Measurements from ENCODE around the gene PARP3. TPM values are rescaled to one million over a fixed set of nuclear protein-coding genes. Genes with fewer than 3 reads are reported as not detected.

PARP3 gene
- total RNA-seq, 1 donor from 2014 or later = 4.8 TPM

DNA sequence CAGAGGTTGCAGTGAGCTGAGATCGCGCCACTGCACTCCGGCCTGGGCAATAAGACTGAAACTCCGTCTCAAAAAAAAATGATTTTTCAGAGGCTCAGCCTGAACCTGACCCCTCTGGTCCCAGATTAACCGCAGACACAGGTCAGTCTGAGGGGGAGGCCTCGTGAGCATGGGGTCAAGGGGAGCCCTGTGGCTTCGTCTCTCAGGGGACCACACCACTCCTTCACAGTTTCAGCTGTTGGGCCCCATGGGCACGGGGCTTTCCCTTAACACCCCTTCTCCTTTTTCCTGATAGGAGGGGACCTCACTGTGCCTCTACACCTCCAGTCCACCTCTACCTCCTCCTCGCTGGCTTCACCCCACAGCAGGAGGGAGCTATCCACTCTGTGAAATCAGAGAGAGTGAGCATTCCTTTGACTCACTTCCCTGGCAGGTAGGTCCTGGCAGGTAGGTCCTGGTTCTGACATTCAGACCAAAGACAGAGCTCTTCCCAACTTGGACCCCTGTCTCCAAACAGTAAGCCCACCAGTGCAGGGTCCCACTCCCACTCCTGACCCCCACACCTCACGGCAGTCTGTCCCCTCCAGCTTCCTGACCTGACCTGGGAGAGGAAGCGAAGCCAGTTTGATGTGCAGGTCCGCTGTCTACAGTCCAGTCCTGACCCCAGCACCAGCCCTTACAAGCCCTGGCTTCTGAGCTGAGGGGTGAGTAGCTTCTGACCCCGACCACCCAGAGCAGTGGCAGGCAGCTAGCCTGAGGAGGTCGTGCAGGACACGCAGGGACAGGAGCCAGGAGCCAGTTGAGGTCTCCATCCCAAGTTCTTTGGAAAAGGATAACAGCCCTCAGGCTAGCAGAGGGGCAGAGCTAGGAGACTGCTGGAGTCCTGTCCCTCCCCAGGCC is 9.4 kb upstream of the PARP3 start:
- Histone ChIP-seq H3K4me1 (ENCODE audit: insufficient read depth, low read length) (peaks cover 3% of the 10 kb centered on the region), H4K20me1 (ENCODE audit: insufficient read depth, low read length) (peaks cover 14% of the 10 kb centered on the region), H3K79me2 (ENCODE audit: insufficient read depth, low read length) (no peaks in the 10 kb centered on the region), H3K36me3 (ENCODE audit: insufficient read depth, low read length) (peaks cover 11% of the 10 kb centered on the region), H3K27ac (ENCODE audit: low read depth, low read length) (no peak overlapping the region), H3K27me3 (ENCODE audit: insufficient read depth, low read length) (no peaks in the 10 kb centered on the region), H3K9me3 (ENCODE audit: insufficient read depth, low read depth, low read length) (no peaks in the 10 kb centered on the region), H2AFZ (ENCODE audit: low read depth, low read length) (no peak overlapping the region), H3K4me3 (ENCODE audit: insufficient read depth, low read depth, low read length) (no peak overlapping the region), H3K4me2 (ENCODE audit: low read length) (no peak overlapping the region), H3K9ac (ENCODE audit: low read length) (no peak overlapping the region)
- no peak for TF ChIP-seq EZH2 (IDR thresholded peaks at IDR 0.05; ENCODE audit: insufficient read depth, low read length)
- TF ChIP-seq CTCF (IDR thresholded peaks at IDR 0.05; ENCODE audit: insufficient read depth, low read depth, low read length) = no peak
- Mint-ChIP-seq H3K9me3 (ENCODE audit: unreplicated experiment) (no peaks in the 10 kb centered on the region), H3K27me3 (ENCODE audit: low read depth, unreplicated experiment) (no peaks in the 10 kb centered on the region), H3K27ac (ENCODE audit: unreplicated experiment) (no peak overlapping the region), H3K4me1 (ENCODE audit: low read depth, unreplicated experiment) (no peaks in the 10 kb centered on the region), H3K36me3 (ENCODE audit: low read depth, unreplicated experiment) (peaks cover 31% of the 10 kb centered on the region), H3K4me3 (ENCODE audit: unreplicated experiment) (no peak overlapping the region)
- DNase-seq (ENCODE audit: low read depth) (no peak), FAIRE-seq (no peak)

DNA sequence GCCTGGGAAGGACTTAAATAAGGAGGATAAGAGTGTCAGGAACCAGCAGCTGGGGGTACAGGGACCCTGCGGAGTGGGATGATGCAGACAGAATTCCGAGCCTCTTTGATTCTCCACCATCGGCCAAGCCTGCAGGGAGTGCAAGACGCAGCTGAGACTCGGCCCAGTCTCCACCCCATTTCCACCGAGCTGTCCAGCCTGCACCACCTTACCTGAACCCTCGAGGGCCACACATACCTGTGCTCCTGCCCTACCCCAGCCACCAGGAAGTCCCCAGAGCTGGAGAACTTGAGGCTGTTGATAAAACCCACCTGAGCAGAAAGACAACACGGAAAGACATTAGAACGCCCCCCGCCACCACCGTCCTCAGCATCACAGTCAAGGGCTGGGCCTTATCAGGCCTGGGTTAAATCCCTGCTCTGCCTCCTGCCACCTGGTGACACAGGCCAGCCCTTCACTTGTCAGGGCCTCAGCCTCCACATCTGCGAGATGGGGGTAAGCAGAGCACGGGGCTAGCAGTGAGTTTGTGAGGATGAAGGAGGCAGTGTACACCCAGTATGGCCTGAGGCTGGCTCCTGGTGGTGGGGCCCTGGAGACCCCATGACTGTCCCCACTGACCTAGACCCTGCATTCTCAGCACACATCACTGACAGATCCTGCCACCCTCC is 8.6 kb upstream of the PARP3 start:
- H4K20me1 ChIP-seq (ENCODE audit: insufficient read depth, low read length) = peaks cover 21% of the 10 kb centered on the region
- H3K9me3 Mint-ChIP-seq (ENCODE audit: unreplicated experiment) = no peaks in the 10 kb centered on the region
- H3K79me2 ChIP-seq (ENCODE audit: insufficient read depth, low read length) = peaks cover 7% of the 10 kb centered on the region
- no peak overlapping the region for H3K4me3 ChIP-seq (ENCODE audit: insufficient read depth, low read depth, low read length)
- peaks cover 11% of the 10 kb centered on the region for H3K36me3 ChIP-seq (ENCODE audit: insufficient read depth, low read length)
- TF ChIP-seq EZH2 (IDR thresholded peaks at IDR 0.05; ENCODE audit: insufficient read depth, low read length) (no peak), CTCF (IDR thresholded peaks at IDR 0.05; ENCODE audit: insufficient read depth, low read depth, low read length) (no peak)
- H3K27ac ChIP-seq (ENCODE audit: low read depth, low read length) = no peak overlapping the region
- no peaks in the 10 kb centered on the region for H3K9me3 ChIP-seq (ENCODE audit: insufficient read depth, low read depth, low read length)
- H3K4me3 Mint-ChIP-seq (ENCODE audit: unreplicated experiment) = no peak overlapping the region
- FAIRE-seq = no peak
- H3K4me1 ChIP-seq (ENCODE audit: insufficient read depth, low read length) = peaks cover 3% of the 10 kb centered on the region
- no peaks in the 10 kb centered on the region for H3K27me3 ChIP-seq (ENCODE audit: insufficient read depth, low read length)
- H2AFZ ChIP-seq (ENCODE audit: low read depth, low read length) = no peak overlapping the region
- no peak overlapping the region for H3K4me2 ChIP-seq (ENCODE audit: low read length)
- no peak for DNase-seq (ENCODE audit: low read depth)
- H3K27ac Mint-ChIP-seq (ENCODE audit: unreplicated experiment) = no peak overlapping the region
- no peak overlapping the region for H3K9ac ChIP-seq (ENCODE audit: low read length)
- H3K4me1 Mint-ChIP-seq (ENCODE audit: low read depth, unreplicated experiment) = no peaks in the 10 kb centered on the region
- H3K36me3 Mint-ChIP-seq (ENCODE audit: low read depth, unreplicated experiment) = peaks cover 34% of the 10 kb centered on the region
- H3K27me3 Mint-ChIP-seq (ENCODE audit: low read depth, unreplicated experiment) = no peaks in the 10 kb centered on the region

Measured in astrocyte (in vitro differentiated cells and primary cell).